A673 (cell line): ENCODE results near the gene LUZP2. TPM values are rescaled to one million over a fixed set of nuclear protein-coding genes. Genes with fewer than 3 reads are reported as not detected.

Experiments
- BruUV-seq: library from RNA; stranded (reverse); fragments of 400-500 nt; replicated peaks from 2 replicates; lab custom pipeline; 2021; lab: Mats Ljungman, UMichigan
- CTCF ChIA-PET: fragments of 300-600 bp; sonication (Branson Sonifier 250); formaldehyde crosslinking; loops from one replicate; lab custom pipeline; 2022; ENCODE audit warnings: antibody characterized with exemption; lab: Charles Lee
- POLR2A ChIA-PET: fragments of 300-600 bp; sonication (Branson Sonifier 250); formaldehyde crosslinking; loops from one replicate; lab custom pipeline; 2022; ENCODE audit warnings: antibody characterized with exemption; ENCODE audit not compliant: low non-redundant PET; lab: Charles Lee
- DNase-seq: peaks from one replicate; pipeline ENCODE4 v3.0.0-alpha.2; 2015; ENCODE audit warnings: low spot score
- H3K27ac ChIP-seq: fragments of 200-600 bp; sonication (generic); 2 replicates; pipeline ENCODE4 v1.5.1; 2016; ENCODE audit warnings: mixed run types, low read depth, mild to moderate bottlenecking, mixed read lengths, antibody characterized with exemption, low read length; ENCODE audit not compliant: poor library complexity, severe bottlenecking
- H3K27me3 ChIP-seq: fragments of 200-600 bp; sonication (generic); replicated peaks from 2 replicates; pipeline ENCODE4 v1.6.1; 2017; ENCODE audit warnings: mixed run types, low read depth, mild to moderate bottlenecking, mixed read lengths, antibody characterized with exemption, low read length; ENCODE audit not compliant: insufficient read depth, poor library complexity
- H3K36me3 ChIP-seq: fragments of 200-600 bp; sonication (generic); 2 replicates; pipeline ENCODE4 v1.6.1; 2016; ENCODE audit warnings: mixed run types, mild to moderate bottlenecking, mixed read lengths, antibody characterized with exemption, low read length; ENCODE audit not compliant: insufficient read depth, poor library complexity, severe bottlenecking
- H3K4me1 ChIP-seq: fragments of 200-600 bp; sonication (generic); 2 replicates; pipeline ENCODE4 v1.6.1; 2017; ENCODE audit warnings: mixed run types, mild to moderate bottlenecking, mixed read lengths, antibody characterized with exemption, low read length; ENCODE audit not compliant: insufficient read depth, poor library complexity, severe bottlenecking
- H3K4me3 ChIP-seq: fragments of 200-600 bp; sonication (generic); 2 replicates; pipeline ENCODE4 v1.5.1; 2016; ENCODE audit warnings: low read depth, mixed run types, mild to moderate bottlenecking, mixed read lengths, low read length; ENCODE audit not compliant: poor library complexity, severe bottlenecking
- H3K9me3 ChIP-seq: fragments of 200-600 bp; sonication (generic); 2 replicates; pipeline ENCODE4 v1.6.1; 2016; ENCODE audit warnings: mixed run types, low read depth, mild to moderate bottlenecking, mixed read lengths, antibody characterized with exemption, low read length; ENCODE audit not compliant: poor library complexity, severe bottlenecking
- EZH2 ChIP-seq: fragments of 200-600 bp; sonication (generic); IDR thresholded peaks from 2 replicates; pipeline ENCODE4 v1.6.1; 2017; ENCODE audit warnings: borderline replicate concordance, low read depth, mild to moderate bottlenecking, mixed read lengths, antibody characterized with exemption, low read length; ENCODE audit not compliant: poor library complexity, severe bottlenecking
- intact Hi-C: fragments of 100-400 bp; cut with micrococcal nuclease; formaldehyde crosslinking; loops from one replicate; pipeline ENCODE4 v1.10.0; 2022; ENCODE audit not compliant: unreplicated experiment
- total RNA-seq: library from RNA; stranded (reverse); gene quantifications from 2 replicates; pipeline ENCODE4 v1.2.3, GENCODE V29; 2021
- TF ChIP-seq, protein P1 (sequence below): fragments of 300-800, 200-600 bp; sonication (generic); conservative IDR thresholded peaks from 2 replicates; pipeline ENCODE4 v1.5.1; 2017; ENCODE audit warnings: low read depth, mild to moderate bottlenecking, antibody characterized with exemption, low read length, moderate library complexity, mixed read lengths

The LUZP2 gene
- total RNA-seq, 1 experiment from 2014 or later: 0.15 TPM

DNA sequence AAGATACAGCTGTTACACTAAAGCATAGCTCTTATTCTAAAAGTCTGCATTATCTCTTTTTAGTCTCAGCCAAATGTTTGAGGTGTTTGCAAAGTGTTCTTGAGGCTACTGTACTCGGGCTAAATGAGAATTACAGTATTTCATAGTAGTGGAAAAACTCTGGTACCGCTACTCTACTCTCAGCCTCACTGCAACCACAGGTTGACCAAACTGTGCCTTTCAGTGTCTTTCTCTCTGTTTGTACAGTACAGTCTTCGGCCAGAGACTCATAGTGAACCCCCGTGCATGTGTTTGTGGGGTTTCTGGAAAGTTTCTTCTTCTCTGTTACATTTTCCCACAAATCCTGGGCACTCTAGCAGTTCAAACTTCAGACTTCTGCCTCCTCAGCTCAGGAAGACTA is 7.4 kb upstream of the LUZP2 start:
- Histone ChIP-seq H3K4me3 (no peak overlapping the region), H3K27ac (no peak overlapping the region), H3K27me3 (no peaks in the 10 kb centered on the region), H3K4me1 (no peaks in the 10 kb centered on the region), H3K9me3 (no peaks in the 10 kb centered on the region), H3K36me3 (no peaks in the 10 kb centered on the region)
- ChIA-PET POLR2A (no interaction called here), CTCF (no interaction called here)
- TF ChIP-seq, protein P1, sequence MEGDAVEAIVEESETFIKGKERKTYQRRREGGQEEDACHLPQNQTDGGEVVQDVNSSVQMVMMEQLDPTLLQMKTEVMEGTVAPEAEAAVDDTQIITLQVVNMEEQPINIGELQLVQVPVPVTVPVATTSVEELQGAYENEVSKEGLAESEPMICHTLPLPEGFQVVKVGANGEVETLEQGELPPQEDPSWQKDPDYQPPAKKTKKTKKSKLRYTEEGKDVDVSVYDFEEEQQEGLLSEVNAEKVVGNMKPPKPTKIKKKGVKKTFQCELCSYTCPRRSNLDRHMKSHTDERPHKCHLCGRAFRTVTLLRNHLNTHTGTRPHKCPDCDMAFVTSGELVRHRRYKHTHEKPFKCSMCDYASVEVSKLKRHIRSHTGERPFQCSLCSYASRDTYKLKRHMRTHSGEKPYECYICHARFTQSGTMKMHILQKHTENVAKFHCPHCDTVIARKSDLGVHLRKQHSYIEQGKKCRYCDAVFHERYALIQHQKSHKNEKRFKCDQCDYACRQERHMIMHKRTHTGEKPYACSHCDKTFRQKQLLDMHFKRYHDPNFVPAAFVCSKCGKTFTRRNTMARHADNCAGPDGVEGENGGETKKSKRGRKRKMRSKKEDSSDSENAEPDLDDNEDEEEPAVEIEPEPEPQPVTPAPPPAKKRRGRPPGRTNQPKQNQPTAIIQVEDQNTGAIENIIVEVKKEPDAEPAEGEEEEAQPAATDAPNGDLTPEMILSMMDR: no peak
- no peak for TF ChIP-seq EZH2
- no TSS peak for BruUV-seq
- intact Hi-C loops: loop anchor here (10.0 kb wide), 1 partner anchor 945 kb away; no protein-coding TSS in a partner anchor
- DNase-seq: no peak

DNA sequence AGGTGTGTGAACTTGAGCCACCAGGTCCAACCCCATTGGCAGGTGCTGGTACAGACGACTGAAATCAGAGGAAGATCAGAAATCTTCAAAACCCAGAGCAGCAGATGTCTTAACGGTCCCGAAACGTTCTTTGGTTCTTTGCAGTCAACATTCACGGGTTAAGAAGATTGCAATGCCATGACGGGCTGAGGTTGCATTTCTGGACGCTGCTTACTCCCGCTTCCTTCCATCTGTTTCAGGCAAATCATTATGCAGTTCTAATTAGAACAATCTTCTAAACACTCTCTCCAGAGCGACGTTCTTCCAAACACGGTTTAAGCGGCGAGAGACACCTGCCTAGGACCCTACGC is 492 bp upstream of the LUZP2 start:
- Histone ChIP-seq H3K4me1 (no peaks in the 10 kb centered on the region), H3K9me3 (no peaks in the 10 kb centered on the region), H3K27me3 (peaks cover 26% of the 10 kb centered on the region), H3K4me3 (peak overlapping the region; percentile 48), H3K36me3 (no peaks in the 10 kb centered on the region), H3K27ac (no peak overlapping the region)
- TF ChIP-seq, protein P1: no peak
- TF ChIP-seq EZH2: no peak
- ChIA-PET CTCF (no interaction called here), POLR2A (no interaction called here)
- BruUV-seq: no TSS peak
- intact Hi-C loops: no loop called here
- DNase-seq: no peak

DNA sequence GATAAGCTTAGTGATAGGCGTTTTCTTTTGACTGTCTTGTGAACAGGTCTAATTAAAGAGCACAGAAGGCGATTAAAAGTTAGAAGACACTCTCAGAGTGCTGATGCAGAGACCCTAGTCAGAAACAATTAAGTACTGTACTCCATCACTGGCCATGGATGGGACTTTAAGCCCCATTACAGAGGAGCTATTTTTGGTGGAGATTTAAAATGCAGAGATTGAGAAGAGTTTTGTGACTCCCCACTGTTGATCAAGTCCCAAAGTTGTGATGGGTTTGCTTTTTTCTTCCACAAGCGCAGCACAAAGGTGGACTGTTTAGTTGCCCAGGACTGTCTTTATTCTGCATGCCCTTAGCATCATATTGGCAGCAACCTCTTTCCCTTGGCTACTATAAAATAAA is 978 bp downstream of the LUZP2 start:
- Histone ChIP-seq H3K9me3 (no peaks in the 10 kb centered on the region), H3K36me3 (no peaks in the 10 kb centered on the region), H3K4me1 (no peaks in the 10 kb centered on the region), H3K27ac (no peak overlapping the region), H3K27me3 (peaks cover 26% of the 10 kb centered on the region), H3K4me3 (no peak overlapping the region)
- DNase-seq: no peak
- POLR2A ChIA-PET: interaction anchor here (0.6 kb wide), 1 partner anchor 21 kb away, joined by 4 read pairs; no protein-coding TSS in a partner anchor
- no peak for TF ChIP-seq EZH2
- TF ChIP-seq, protein P1: no peak
- intact Hi-C loops: no loop called here
- CTCF ChIA-PET: no interaction called here
- BruUV-seq: no TSS peak
